A673 (cell line): Measurements from ENCODE around the gene CMTR2. TPM values are rescaled to one million over a fixed set of nuclear protein-coding genes. Genes with fewer than 3 reads are reported as not detected.

Experiments
- BruUV-seq: library from RNA; stranded (reverse); fragments of 400-500 nt; replicated peaks from 2 replicates; lab custom pipeline; 2021; lab: Mats Ljungman, UMichigan
- CTCF ChIA-PET: fragments of 300-600 bp; sonication (Branson Sonifier 250); formaldehyde crosslinking; loops from one replicate; lab custom pipeline; 2022; ENCODE audit warnings: antibody characterized with exemption; lab: Charles Lee
- POLR2A ChIA-PET: fragments of 300-600 bp; sonication (Branson Sonifier 250); formaldehyde crosslinking; loops from one replicate; lab custom pipeline; 2022; ENCODE audit warnings: antibody characterized with exemption; ENCODE audit not compliant: low non-redundant PET; lab: Charles Lee
- DNase-seq: peaks from one replicate; pipeline ENCODE4 v3.0.0-alpha.2; 2015; ENCODE audit warnings: low spot score
- H3K27ac ChIP-seq: fragments of 200-600 bp; sonication (generic); 2 replicates; pipeline ENCODE4 v1.5.1; 2016; ENCODE audit warnings: mixed run types, low read depth, mild to moderate bottlenecking, mixed read lengths, antibody characterized with exemption, low read length; ENCODE audit not compliant: poor library complexity, severe bottlenecking
- H3K27me3 ChIP-seq: fragments of 200-600 bp; sonication (generic); replicated peaks from 2 replicates; pipeline ENCODE4 v1.6.1; 2017; ENCODE audit warnings: mixed run types, low read depth, mild to moderate bottlenecking, mixed read lengths, antibody characterized with exemption, low read length; ENCODE audit not compliant: insufficient read depth, poor library complexity
- H3K36me3 ChIP-seq: fragments of 200-600 bp; sonication (generic); 2 replicates; pipeline ENCODE4 v1.6.1; 2016; ENCODE audit warnings: mixed run types, mild to moderate bottlenecking, mixed read lengths, antibody characterized with exemption, low read length; ENCODE audit not compliant: insufficient read depth, poor library complexity, severe bottlenecking
- H3K4me1 ChIP-seq: fragments of 200-600 bp; sonication (generic); 2 replicates; pipeline ENCODE4 v1.6.1; 2017; ENCODE audit warnings: mixed run types, mild to moderate bottlenecking, mixed read lengths, antibody characterized with exemption, low read length; ENCODE audit not compliant: insufficient read depth, poor library complexity, severe bottlenecking
- H3K4me3 ChIP-seq: fragments of 200-600 bp; sonication (generic); 2 replicates; pipeline ENCODE4 v1.5.1; 2016; ENCODE audit warnings: low read depth, mixed run types, mild to moderate bottlenecking, mixed read lengths, low read length; ENCODE audit not compliant: poor library complexity, severe bottlenecking
- H3K9me3 ChIP-seq: fragments of 200-600 bp; sonication (generic); 2 replicates; pipeline ENCODE4 v1.6.1; 2016; ENCODE audit warnings: mixed run types, low read depth, mild to moderate bottlenecking, mixed read lengths, antibody characterized with exemption, low read length; ENCODE audit not compliant: poor library complexity, severe bottlenecking
- CTCF ChIP-seq: fragments of 300-800, 200-600 bp; sonication (generic); conservative IDR thresholded peaks from 2 replicates; pipeline ENCODE4 v1.5.1; 2017; ENCODE audit warnings: low read depth, mild to moderate bottlenecking, antibody characterized with exemption, low read length, moderate library complexity, mixed read lengths
- EZH2 ChIP-seq: fragments of 200-600 bp; sonication (generic); IDR thresholded peaks from 2 replicates; pipeline ENCODE4 v1.6.1; 2017; ENCODE audit warnings: borderline replicate concordance, low read depth, mild to moderate bottlenecking, mixed read lengths, antibody characterized with exemption, low read length; ENCODE audit not compliant: poor library complexity, severe bottlenecking
- intact Hi-C: fragments of 100-400 bp; cut with micrococcal nuclease; formaldehyde crosslinking; loops from one replicate; pipeline ENCODE4 v1.10.0; 2022; ENCODE audit not compliant: unreplicated experiment
- total RNA-seq: library from RNA; stranded (reverse); gene quantifications from 2 replicates; pipeline ENCODE4 v1.2.3, GENCODE V29; 2021

CMTR2 gene
- total RNA-seq, 1 experiment from 2014 or later, result 16.1 TPM

GRCh38 chr16:71262391-71262790 lies 26.8 kb downstream of the CMTR2 start:
- POLR2A ChIA-PET, result no interaction called here
- Histone ChIP-seq H3K27me3 (peaks cover 80% of the 10 kb centered on the region), H3K4me3 (no peak overlapping the region), H3K4me1 (no peaks in the 10 kb centered on the region), H3K36me3 (no peaks in the 10 kb centered on the region), H3K9me3 (no peaks in the 10 kb centered on the region), H3K27ac (no peak overlapping the region)
- no peak for TF ChIP-seq EZH2
- no peak for TF ChIP-seq CTCF
- intact Hi-C loops, result no loop called here
- no TSS peak for BruUV-seq
- CTCF ChIA-PET, result no interaction called here
- no peak for DNase-seq

- Histone ChIP-seq H3K9me3 (no peaks in the 10 kb centered on the region), H3K4me3 (no peak overlapping the region), H3K36me3 (no peaks in the 10 kb centered on the region), H3K4me1 (no peaks in the 10 kb centered on the region), H3K27ac (no peak overlapping the region), H3K27me3 (peaks cover 68% of the 10 kb centered on the region)
- DNase-seq, result no peak
- POLR2A ChIA-PET, result no interaction called here
- no TSS peak for BruUV-seq
- intact Hi-C loops, result no loop called here
- CTCF ChIA-PET, result no interaction called here
- TF ChIP-seq CTCF (no peak), EZH2 (no peak)
Observed at GRCh38 chr16:71260995-71261394, 28.2 kb downstream of the CMTR2 start.

- ChIA-PET CTCF (no interaction called here), POLR2A (no interaction called here)
- DNase-seq, result no peak
- no peak overlapping the region for H3K4me3 ChIP-seq
- no peak overlapping the region for H3K27ac ChIP-seq
- no peaks in the 10 kb centered on the region for H3K36me3 ChIP-seq
- H3K9me3 ChIP-seq, result no peaks in the 10 kb centered on the region
- H3K4me1 ChIP-seq, result no peaks in the 10 kb centered on the region
- no TSS peak for BruUV-seq
- intact Hi-C loops, result no loop called here
- peaks cover 49% of the 10 kb centered on the region for H3K27me3 ChIP-seq
- TF ChIP-seq EZH2 (no peak), CTCF (no peak)
Observed at GRCh38 chr16:71259086-71259485, 30.1 kb downstream of the CMTR2 start.
